Right atrium auricular region (tissue), 2 donors: ENCODE measurements around the gene ARID4B. TPM values are rescaled to one million over a fixed set of nuclear protein-coding genes. Genes with fewer than 3 reads are reported as not detected.
A peak's percentile ranks its signal among the peaks of the same experiment; 100 is the strongest.
"Not testable (repeated sequence)": the region's sequence is repeated elsewhere in the genome, so short reads cannot be mapped to it uniquely, and the experiment has no call there.

ENCODE experiments used
- DNase-seq: peaks from one replicate; pipeline ENCODE4 v3.0.0-alpha.2; 2019; ENCODE audit warnings: low spot score
- H3K27ac ChIP-seq, 2 donors: fragments of 200-600 bp; sonication (generic); 1 replicate in 1 of 2; 2 replicates in 1 of 2; pipeline ENCODE4 v1.5.1; 2016 to 2019
- H3K27me3 ChIP-seq, 2 donors: fragments of 200-600 bp; sonication (generic); one replicate each; pipeline versions ENCODE4 v1.5.1 to v1.6.0; 2017 to 2019
- H3K36me3 ChIP-seq: fragments of 200-600 bp; sonication (generic); one replicate; pipeline ENCODE4 v1.5.1; 2016
- H3K4me1 ChIP-seq, 2 donors: fragments of 200-600 bp; sonication (generic); one replicate each; pipeline versions ENCODE4 v1.5.1 to v1.6.0; 2017 to 2019
- H3K4me3 ChIP-seq, 2 donors: fragments of 200-600 bp; sonication (generic); 1 replicate in 1 of 2; 2 replicates in 1 of 2; pipeline ENCODE4 v1.5.1; 2017 to 2019; ENCODE audit warnings: mild to moderate bottlenecking in 1 of 2, moderate library complexity in 1 of 2
- H3K9me3 ChIP-seq, 2 donors: fragments of 200-600 bp; sonication (generic); one replicate each; pipeline ENCODE4 v1.5.1; 2019
- CTCF ChIP-seq, 2 donors: fragments of 200-600 bp; sonication (generic); IDR thresholded peaks; one replicate each; pipeline ENCODE4 v1.5.1; 2019; ENCODE audit warnings: antibody characterized with exemption in 2 of 2
- total RNA-seq, 2 donors: library from RNA; depleted of rRNA; stranded (reverse); fragments of >200 nt; gene quantifications; one replicate each; pipeline ENCODE4 v1.1.0, GENCODE V29; 2016

Gene ARID4B
- total RNA-seq, 2 donors from 2014 or later = 15.9 to 16.1 TPM

GRCh38 chr1:235313931-235314678 lies 13.9 kb downstream of the ARID4B start:
- H3K27ac ChIP-seq = no peak overlapping the region
- H3K27me3 ChIP-seq = no peaks in the 10 kb centered on the region
- H3K4me3 ChIP-seq = no peak overlapping the region
- no peak for TF ChIP-seq CTCF (IDR thresholded peaks at IDR 0.05)
- no peaks in the 10 kb centered on the region for H3K36me3 ChIP-seq
- no peak for DNase-seq
- peaks cover 0 to 29% of the 10 kb centered on the region in 2 donors for H3K4me1 ChIP-seq
- no peaks in the 10 kb centered on the region for H3K9me3 ChIP-seq

GRCh38 chr1:235313262-235313661 lies 14.7 kb downstream of the ARID4B start:
- no peaks in the 10 kb centered on the region for H3K36me3 ChIP-seq
- no peak overlapping the region for H3K27ac ChIP-seq
- H3K27me3 ChIP-seq = no peaks in the 10 kb centered on the region
- no peaks in the 10 kb centered on the region for H3K9me3 ChIP-seq
- H3K4me1 ChIP-seq = peaks cover 0 to 29% of the 10 kb centered on the region in 2 donors
- TF ChIP-seq CTCF (IDR thresholded peaks at IDR 0.05) = no peak
- DNase-seq = no peak
- H3K4me3 ChIP-seq = no peak overlapping the region

GRCh38 chr1:235309206-235309605 lies 18.8 kb downstream of the ARID4B start:
- not testable (repeated sequence) for H3K9me3 ChIP-seq, H3K4me3 ChIP-seq, H3K36me3 ChIP-seq, DNase-seq, H3K27me3 ChIP-seq, H3K27ac ChIP-seq
- H3K4me1 ChIP-seq = peaks cover 0 to 48% of the 10 kb centered on the region in 2 donors

- Histone ChIP-seq H3K4me3 (no peak overlapping the region), H3K27me3 (no peaks in the 10 kb centered on the region), H3K27ac (no peak overlapping the region), H3K9me3 (no peaks in the 10 kb centered on the region), H3K36me3 (no peaks in the 10 kb centered on the region), H3K4me1 (peaks cover 0 to 41% of the 10 kb centered on the region in 2 donors)
- TF ChIP-seq CTCF (IDR thresholded peaks at IDR 0.05) = no peak
- DNase-seq = no peak
Measured at GRCh38 chr1:235307158-235308124, 20.5 kb downstream of the ARID4B start.

GRCh38 chr1:235304549-235305451 lies 23.2 kb downstream of the ARID4B start:
- Histone ChIP-seq H3K36me3 (no peaks in the 10 kb centered on the region), H3K27me3 (no peaks in the 10 kb centered on the region), H3K9me3 (no peaks in the 10 kb centered on the region), H3K4me3 (no peak overlapping the region), H3K27ac (peak overlapping the region in 1 of 2 donors; percentile 1), H3K4me1 (peaks cover 0 to 41% of the 10 kb centered on the region in 2 donors)
- no peak for DNase-seq
- no peak for TF ChIP-seq CTCF (IDR thresholded peaks at IDR 0.05)
